Measurements from ENCODE around the gene ABHD16B. TPM values are rescaled to one million over a fixed set of nuclear protein-coding genes. Genes with fewer than 3 reads are reported as not detected.
A peak's percentile ranks its signal among the peaks of the same experiment; 100 is the strongest.

The ABHD16B gene
- total RNA-seq, 2 donors from 2014 or later, result not detected

GRCh38 chr20:63894358-63895201 is 33.3 kb downstream of the ABHD16B start, which contains the start of gene DNAJC5:
TSS of gene DNAJC5 (plus strand) at chr20:63895126. CDS start at chr20:63928346, 33,220 bp downstream.
- no peak for TF ChIP-seq CTCF (IDR thresholded peaks at IDR 0.05)
- Histone ChIP-seq H3K36me3 (peaks cover 7% of the 10 kb centered on the region), H3K27ac (peak within 1 kb of the TSS; percentile 91), H3K27me3 (no peaks in the 10 kb centered on the region), H3K4me1 (peaks cover 9% of the 10 kb centered on the region), H3K4me3 (peak within 1 kb of the TSS; percentile 56), H3K9ac (ENCODE audit: low read depth in 2 of 2, low read length in 2 of 2) (peak within 1 kb of the TSS; percentile 67 to 82), H3K9me3 (no peaks in the 10 kb centered on the region)
- DNase-seq, result peak; percentile 96
- intact Hi-C loops (cut with DNase I), result no loop called here

GRCh38 chr20:63895202-63895951 is 34.1 kb downstream of the ABHD16B start:
- Histone ChIP-seq H3K4me1 (peaks cover 9% of the 10 kb centered on the region), H3K9ac (ENCODE audit: low read depth in 2 of 2, low read length in 2 of 2) (peak overlapping the region; percentile 64 to 82), H3K27ac (peak overlapping the region; percentile 91), H3K4me3 (peak overlapping the region; percentile 56), H3K9me3 (no peaks in the 10 kb centered on the region), H3K36me3 (peaks cover 4% of the 10 kb centered on the region), H3K27me3 (no peaks in the 10 kb centered on the region)
- no peak for DNase-seq
- TF ChIP-seq CTCF (IDR thresholded peaks at IDR 0.05), result no peak
- intact Hi-C loops (cut with DNase I), result no loop called here

- Histone ChIP-seq H3K4me1 (peaks cover 9% of the 10 kb centered on the region), H3K27ac (peak overlapping the region; percentile 91), H3K36me3 (no peaks in the 10 kb centered on the region), H3K4me3 (peak overlapping the region; percentile 56), H3K9me3 (no peaks in the 10 kb centered on the region), H3K27me3 (no peaks in the 10 kb centered on the region), H3K9ac (ENCODE audit: low read depth in 2 of 2, low read length in 2 of 2) (peak overlapping the region; percentile 70 to 82)
- no peak for TF ChIP-seq CTCF (IDR thresholded peaks at IDR 0.05)
- no peak for DNase-seq
- intact Hi-C loops (cut with DNase I), result no loop called here
Measured at GRCh38 chr20:63895952-63896263, 34.6 kb downstream of the ABHD16B start.

- Histone ChIP-seq H3K36me3 (no peaks in the 10 kb centered on the region), H3K4me3 (peak overlapping the region; percentile 56), H3K27me3 (no peaks in the 10 kb centered on the region), H3K9ac (ENCODE audit: low read depth in 2 of 2, low read length in 2 of 2) (peak overlapping the region; percentile 70 to 82), H3K4me1 (peaks cover 9% of the 10 kb centered on the region), H3K27ac (peak overlapping the region; percentile 91), H3K9me3 (no peaks in the 10 kb centered on the region)
- no peak for TF ChIP-seq CTCF (IDR thresholded peaks at IDR 0.05)
- intact Hi-C loops (cut with DNase I), result no loop called here
- DNase-seq, result peak; percentile 74
Measured at GRCh38 chr20:63896264-63897105, 35.2 kb downstream of the ABHD16B start.

- intact Hi-C loops (cut with DNase I), result no loop called here
- peaks cover 9% of the 10 kb centered on the region for H3K4me1 ChIP-seq
- DNase-seq, result no peak
Measured at GRCh38 chr20:63897978-63898561, 36.8 kb downstream of the ABHD16B start.

More at GRCh38 chr20:63897978-63898561, 36.8 kb downstream of the ABHD16B start:
- H3K9ac ChIP-seq (ENCODE audit: low read depth in 2 of 2, low read length in 2 of 2), result no peak overlapping the region
- no peaks in the 10 kb centered on the region for H3K9me3 ChIP-seq
- no peak for TF ChIP-seq CTCF (IDR thresholded peaks at IDR 0.05)
- H3K27ac ChIP-seq, result no peak overlapping the region
- H3K27me3 ChIP-seq, result no peaks in the 10 kb centered on the region
- no peaks in the 10 kb centered on the region for H3K36me3 ChIP-seq
- H3K4me3 ChIP-seq, result no peak overlapping the region

Measured in colonic mucosa (tissue), 4 donors.